Renal cortical epithelial cell (primary cell): ENCODE measurements around the gene EXOC4. TPM values are rescaled to one million over a fixed set of nuclear protein-coding genes. Genes with fewer than 3 reads are reported as not detected.

ENCODE experiments used
- DNase-seq: peaks from one replicate; pipeline ENCODE4 v3.0.0-alpha.2; 2011; ENCODE audit warnings: low read depth
- total RNA-seq: library from RNA; depleted of rRNA; stranded (reverse); fragments of >200 nt; gene quantifications from 2 replicates; pipeline ENCODE4 v1.2.3, GENCODE V29; 2014

The EXOC4 gene
- total RNA-seq, 1 donor from 2014 or later = 144 TPM

DNA sequence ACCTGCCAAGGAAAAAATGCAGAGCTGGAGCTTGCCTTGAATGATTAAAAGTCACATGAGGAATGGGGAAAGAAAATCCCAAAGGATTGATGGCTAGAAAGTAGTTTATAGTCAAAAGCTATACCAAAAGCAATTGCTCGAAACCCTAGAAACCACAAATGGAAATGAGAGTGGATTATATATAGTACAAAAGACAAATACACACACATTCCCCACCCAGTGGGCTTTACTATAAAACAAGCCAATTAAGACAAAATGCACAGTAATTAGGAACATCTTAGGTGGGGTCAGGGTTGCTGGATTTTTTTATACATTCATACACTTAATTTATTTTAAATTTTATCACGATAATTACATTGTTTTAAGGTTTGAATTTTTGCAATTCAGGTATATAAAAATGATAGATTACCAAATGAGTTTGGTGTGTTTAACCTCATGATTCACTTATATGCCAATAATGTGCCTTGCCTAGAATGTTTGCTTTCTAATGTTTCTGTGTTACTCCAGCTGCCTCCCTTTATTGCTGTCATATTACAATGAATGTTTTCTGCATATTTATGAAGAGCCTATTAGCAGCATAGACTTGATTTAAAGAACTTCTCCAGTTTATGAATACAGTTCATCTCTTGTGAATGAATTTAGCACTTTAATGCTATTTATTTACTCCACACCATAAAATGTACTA is 421.3 kb downstream of the EXOC4 start:
- DNase-seq = no peak

DNA sequence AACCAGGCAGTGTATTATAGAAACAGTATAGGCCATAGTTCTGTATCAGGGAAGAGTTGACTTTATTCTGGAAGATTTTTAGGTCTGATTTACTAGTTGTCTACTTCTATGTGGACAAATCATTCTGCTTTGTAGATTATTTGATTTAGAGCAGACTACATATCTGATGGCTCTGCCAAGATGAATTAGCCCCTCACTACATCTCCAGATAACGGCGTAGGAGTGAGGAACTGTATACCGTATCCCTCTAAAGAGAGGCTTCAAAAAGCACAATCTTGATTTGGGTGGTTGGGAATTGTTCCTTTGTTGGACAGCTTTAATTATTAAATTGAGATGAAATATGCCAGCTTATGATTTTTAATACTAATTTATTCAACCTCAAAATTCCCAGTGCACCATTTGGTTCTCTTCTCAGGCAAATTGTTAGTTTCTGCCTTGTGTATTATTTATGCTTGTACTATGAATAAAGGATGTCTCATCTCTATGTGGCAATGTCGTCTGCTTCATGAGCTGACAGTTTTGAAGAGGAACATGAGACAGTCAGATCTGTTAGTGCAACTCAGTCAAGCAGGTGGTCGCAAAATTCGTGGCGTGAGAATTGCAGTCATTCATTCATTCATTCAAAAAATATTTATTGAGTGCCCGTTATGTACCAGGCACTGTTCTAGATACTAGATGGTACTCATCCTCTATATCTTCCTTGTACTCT is 422.8 kb downstream of the EXOC4 start:
- DNase-seq = no peak

DNA sequence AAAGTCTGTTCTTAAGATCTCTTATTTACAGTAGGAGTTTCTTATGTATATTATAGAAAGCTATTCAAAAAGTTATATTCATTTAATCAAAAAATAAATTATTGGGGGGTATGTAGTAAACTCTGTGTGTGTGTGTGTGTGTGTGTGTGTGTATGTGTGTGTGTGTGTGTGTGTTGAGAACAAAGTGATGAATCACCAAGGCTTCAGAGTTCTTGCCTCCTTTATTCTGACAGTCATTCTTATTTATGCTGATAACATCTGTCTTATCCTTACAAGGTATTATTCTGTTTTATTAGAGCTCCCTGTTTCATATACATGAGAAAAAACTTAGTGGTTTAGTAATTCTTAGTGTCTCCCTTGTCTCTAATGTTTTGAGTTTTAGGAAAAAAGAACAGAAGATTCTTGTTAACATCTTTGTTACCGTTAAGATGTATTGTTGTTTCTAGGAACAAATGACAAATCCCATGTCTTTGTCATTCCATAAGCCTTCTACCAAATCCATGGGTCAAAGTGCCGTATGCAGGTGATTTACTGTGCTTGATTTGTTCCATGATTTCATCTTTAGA is 424.0 kb downstream of the EXOC4 start:
- DNase-seq = peak; percentile 44

DNA sequence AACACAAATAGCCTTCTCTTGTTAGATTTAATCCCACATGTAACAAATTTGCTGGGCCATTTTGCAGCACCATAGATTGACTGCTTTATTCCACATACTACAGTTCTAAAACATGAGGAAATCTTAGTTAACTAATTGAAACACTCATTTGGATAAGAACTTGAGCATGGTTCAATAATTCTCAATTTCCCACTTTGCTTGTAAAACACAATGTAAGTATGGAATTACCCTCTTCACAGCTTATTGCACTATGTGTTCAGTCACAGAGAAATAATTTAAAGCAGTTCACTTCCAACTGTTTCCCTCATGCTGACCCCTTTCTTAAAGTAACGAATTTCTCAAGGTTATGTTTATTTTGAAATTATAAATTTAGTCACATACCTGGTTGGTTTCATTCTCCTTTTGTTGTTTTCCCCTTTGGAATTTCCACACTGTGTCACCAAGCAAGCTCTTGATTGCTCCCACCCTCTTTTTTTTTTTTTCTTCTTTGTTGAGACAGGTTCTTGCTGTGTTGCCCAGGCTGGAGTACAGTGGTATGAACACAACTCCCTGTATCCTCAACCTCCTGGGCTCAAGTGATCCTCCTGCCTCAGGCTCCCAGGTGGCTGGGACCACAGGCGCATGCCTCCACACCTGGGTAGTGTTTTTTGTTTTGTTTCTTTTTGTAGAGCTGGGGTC is 425.4 kb downstream of the EXOC4 start:
- DNase-seq = peak; percentile 28

GRCh38 chr7:133679977-133680376 is 427.1 kb downstream of the EXOC4 start:
- no peak for DNase-seq

GRCh38 chr7:133681529-133681928 is 428.7 kb downstream of the EXOC4 start:
- DNase-seq = no peak

DNA sequence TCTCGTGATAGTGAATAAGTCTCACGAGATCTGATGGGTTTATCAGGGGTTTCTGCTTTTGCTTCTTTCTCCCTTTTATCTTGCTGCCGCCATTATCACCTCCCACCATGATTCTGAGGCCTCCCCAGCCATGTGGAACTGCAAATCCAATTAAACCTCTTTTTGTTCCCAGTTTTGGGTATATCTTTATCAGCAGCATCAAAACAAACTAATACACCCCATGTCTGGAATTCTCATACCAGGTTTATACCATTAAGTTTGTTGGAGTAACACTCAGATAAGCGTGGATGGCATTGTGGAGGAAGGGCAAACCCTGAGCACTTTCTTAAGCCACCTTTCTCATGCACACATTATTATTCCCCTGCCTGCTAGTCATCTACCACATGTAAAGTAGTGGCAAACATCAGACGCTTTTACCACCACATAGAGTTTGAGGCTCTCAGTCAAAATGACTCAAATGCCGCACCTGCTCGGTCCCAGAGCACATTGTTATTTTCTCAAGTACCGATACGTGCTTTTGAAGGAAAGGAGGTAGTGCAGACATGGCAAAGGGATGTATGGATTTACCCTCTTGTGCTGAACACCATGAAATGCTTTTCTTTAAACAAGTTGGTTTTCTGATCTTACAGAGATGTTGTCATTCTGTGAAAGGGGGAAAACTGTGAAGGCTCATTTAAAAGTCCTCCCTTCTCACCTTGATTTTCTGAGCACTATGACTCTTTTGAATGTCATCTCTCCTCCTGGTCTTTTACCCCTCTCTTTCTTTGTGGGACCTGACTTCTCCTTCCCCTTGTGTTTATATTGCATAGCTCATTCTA is 429.7 kb downstream of the EXOC4 start:
- no peak for DNase-seq

DNA sequence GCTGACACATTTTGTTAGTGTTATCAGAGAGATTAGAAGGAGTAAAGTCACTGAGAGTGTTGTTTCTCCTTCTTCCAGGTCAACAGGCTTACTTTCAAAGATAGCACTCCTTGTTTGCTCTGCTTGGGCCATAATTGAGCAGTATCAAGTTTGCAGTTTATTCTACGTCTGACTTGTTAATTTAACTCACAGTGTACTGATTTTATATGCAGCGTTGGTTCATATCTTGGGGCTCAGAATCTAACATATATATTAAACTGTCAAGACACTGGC is 430.2 kb downstream of the EXOC4 start:
- no peak for DNase-seq

GRCh38 chr7:133688483-133689239 is 435.8 kb downstream of the EXOC4 start:
- DNase-seq = peak; percentile 82

GRCh38 chr7:133690740-133691139 is 437.9 kb downstream of the EXOC4 start:
- no peak for DNase-seq

DNA sequence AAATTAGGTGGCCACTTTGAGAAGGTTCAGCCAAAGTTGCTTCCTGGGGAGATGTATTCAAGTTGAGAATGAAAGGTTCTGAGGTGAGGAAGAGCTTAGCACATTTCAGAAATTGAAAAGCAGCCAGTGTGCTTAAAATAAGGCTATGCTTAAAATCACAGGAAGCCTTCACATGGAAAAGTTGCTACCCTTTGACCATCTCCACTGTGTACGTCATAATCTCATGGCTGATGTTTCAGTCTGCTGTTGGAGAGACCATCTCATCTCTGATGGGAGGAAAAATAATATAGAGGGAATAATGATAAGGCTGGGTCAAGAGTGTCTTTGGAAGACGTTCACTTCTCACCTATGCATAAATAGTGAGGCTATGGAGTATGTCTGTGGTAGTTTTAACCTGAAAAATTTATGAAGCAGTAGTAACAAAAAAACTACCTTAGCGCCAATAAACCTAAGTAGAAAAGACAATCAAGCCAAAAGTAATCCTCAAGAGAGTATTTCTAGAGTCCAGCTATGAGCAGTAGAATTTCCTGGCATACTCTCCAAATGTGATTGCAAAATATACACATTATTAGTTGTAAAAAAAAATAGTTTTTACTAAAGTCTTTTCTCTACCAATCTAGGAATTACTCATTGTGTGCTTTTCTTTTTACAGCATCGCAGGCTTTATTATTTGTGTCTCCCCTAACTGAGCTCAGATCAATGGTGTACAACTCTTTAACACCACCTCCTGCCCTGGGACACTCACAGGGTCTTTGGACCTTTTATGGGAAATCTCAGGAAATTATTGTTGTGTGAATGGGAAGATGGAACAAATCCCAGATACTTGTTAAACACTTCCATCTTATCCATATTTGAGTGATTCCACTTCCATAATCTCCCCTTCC is 439.1 kb downstream of the EXOC4 start:
- DNase-seq = no peak

DNA sequence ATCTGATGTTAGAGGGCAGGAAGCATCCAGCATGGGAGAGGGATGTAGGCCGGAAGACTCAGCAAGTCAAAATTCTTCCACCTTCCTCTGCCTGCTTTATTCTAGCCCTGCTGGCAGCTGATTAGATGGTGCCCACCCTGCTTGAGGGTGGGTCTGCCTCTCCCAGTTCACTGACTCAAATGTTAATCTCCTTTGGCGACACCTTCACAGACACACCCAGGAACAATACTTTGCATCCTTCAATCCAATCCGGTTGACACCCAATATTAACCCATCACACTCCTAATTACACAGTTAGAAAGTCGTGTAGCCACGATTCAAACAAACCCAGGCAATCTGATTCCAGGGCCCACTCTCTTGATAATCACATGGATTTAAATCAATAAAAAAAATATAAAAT is 440.4 kb downstream of the EXOC4 start:
- no peak for DNase-seq

GRCh38 chr7:133696056-133696455 is 443.2 kb downstream of the EXOC4 start:
- DNase-seq = no peak

GRCh38 chr7:133697585-133697984 is 444.7 kb downstream of the EXOC4 start:
- no peak for DNase-seq

GRCh38 chr7:133698127-133698526 is 445.2 kb downstream of the EXOC4 start:
- no peak for DNase-seq

GRCh38 chr7:133699386-133699785 is 446.5 kb downstream of the EXOC4 start:
- DNase-seq = no peak

DNA sequence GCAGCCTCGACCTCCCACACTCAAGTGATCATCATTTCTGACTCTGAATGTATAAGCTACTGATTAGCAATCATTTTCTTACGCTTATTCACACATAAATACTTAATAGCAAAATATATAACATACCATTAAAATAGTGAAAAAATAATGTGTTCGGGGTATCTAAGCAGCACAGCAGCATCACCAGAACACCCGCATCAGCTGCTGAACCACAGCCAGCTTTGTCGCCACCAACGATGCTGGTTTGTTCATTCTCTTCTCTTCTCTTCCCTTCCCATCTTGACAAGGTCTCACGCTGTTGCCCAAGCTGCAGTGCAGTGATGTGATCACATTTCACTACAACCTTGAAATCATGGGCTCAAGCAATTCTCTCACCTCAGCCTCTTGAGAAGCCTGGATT is 449.2 kb downstream of the EXOC4 start:
- no peak for DNase-seq

- no peak for DNase-seq
Measured at GRCh38 chr7:133702960-133703359, 450.1 kb downstream of the EXOC4 start.

GRCh38 chr7:133703547-133703946 is 450.7 kb downstream of the EXOC4 start:
- no peak for DNase-seq

DNA sequence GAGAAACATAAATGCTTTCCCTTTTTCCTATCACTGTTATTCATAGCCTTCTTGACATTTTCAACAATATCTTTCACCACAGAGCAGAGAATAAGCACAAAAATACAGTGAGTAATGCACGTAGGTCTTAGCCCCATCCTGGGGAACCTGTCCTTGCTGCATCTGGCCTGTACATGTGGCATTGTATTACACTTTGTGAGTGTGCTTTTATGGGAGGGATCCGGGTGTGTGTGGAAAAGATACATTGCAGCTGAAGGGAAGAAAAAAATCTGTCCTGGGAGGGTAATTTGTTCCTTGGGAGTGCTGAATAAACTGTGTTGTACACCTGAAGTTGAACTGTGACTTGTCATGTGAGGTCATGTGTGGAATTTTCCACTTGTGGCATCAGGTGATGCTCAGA is 451.6 kb downstream of the EXOC4 start:
- DNase-seq = no peak
